ENCODE measurements around the gene TMEM270. TPM values are rescaled to one million over a fixed set of nuclear protein-coding genes. Genes with fewer than 3 reads are reported as not detected.

Gene TMEM270
- total RNA-seq, result not detected

GRCh38 chr7:73860859-73861258 lies at the start of gene TMEM270:
Gene TMEM270, plus strand, starts transcription at chr7:73861159. Its CDS starts 36 bp downstream, at chr7:73861195.
- TF ChIP-seq CTCF (IDR thresholded peaks at IDR 0.05; ENCODE audit: low read depth), result no peak

- no peak for TF ChIP-seq CTCF (IDR thresholded peaks at IDR 0.05; ENCODE audit: low read depth)
These were observed 49.2 kb upstream of the TMEM270 start for GRCh38 chr7:73811760-73812168.

GRCh38 chr7:73812996-73813395 lies 48.0 kb upstream of the TMEM270 start:
- no peak for TF ChIP-seq CTCF (IDR thresholded peaks at IDR 0.05; ENCODE audit: low read depth)

GRCh38 chr7:73815436-73815835 lies 45.5 kb upstream of the TMEM270 start:
- TF ChIP-seq CTCF (IDR thresholded peaks at IDR 0.05; ENCODE audit: low read depth), result no peak

GRCh38 chr7:73817121-73817520 lies 43.8 kb upstream of the TMEM270 start:
- TF ChIP-seq CTCF (IDR thresholded peaks at IDR 0.05; ENCODE audit: low read depth), result no peak

GRCh38 chr7:73820013-73820412 lies 40.9 kb upstream of the TMEM270 start:
- no peak for TF ChIP-seq CTCF (IDR thresholded peaks at IDR 0.05; ENCODE audit: low read depth)

- no peak for TF ChIP-seq CTCF (IDR thresholded peaks at IDR 0.05; ENCODE audit: low read depth)
These were observed 38.4 kb upstream of the TMEM270 start for GRCh38 chr7:73822319-73823173.

Measured in subcutaneous adipose tissue (tissue), 4 donors.